ENCODE results near the gene PMFBP1. TPM values are rescaled to one million over a fixed set of nuclear protein-coding genes. Genes with fewer than 3 reads are reported as not detected.

PMFBP1 gene
- total RNA-seq, 1 donor from 2014 or later, result 1.2 TPM

DNA sequence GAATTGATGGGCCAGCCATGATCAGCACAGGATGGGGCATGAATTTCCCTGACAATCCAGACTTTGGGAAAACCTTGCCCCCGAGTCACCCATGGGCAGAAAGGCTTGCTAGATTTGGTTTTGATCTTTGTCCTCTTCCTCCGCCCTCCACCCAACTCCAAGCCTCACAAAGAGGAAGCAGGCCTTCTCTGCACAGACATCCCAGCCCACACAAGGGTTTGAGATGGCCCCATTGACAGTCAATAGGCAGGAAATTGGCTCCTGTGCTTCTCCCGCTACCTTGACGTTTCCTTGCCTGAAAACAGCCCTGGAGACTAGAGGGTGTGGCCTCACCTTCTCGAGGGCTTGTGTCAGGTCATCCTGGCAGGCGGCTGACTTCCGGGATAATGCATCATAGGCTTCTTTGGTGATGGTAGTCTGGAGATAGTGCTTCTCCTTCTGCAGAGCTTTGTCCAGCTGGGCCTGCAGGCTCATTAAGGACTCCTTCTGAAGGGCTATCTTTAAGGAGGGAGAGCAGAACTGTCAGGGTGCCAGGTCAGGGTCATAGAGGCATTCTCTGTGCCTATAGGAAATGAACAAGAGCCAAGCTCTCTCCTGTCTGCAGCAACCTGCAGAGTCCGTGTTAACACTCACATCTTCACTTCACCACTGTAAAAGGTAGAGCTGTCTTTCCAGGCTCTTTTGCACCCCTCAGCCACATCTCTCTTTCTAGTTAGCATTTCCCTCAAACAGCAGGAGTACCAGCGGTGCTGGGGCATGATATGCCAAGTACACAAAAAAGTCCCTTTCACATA lies 46.1 kb downstream of the PMFBP1 start:
- H3K4me2 ChIP-seq (ENCODE audit: low read length), result no peak overlapping the region
- no peaks in the 10 kb centered on the region for H3K4me1 ChIP-seq (ENCODE audit: insufficient read depth, low read length)
- no peaks in the 10 kb centered on the region for H3K36me3 ChIP-seq (ENCODE audit: insufficient read depth, low read length)
- no peak overlapping the region for H3K27ac ChIP-seq (ENCODE audit: low read depth, low read length)
- TF ChIP-seq, protein P1, sequence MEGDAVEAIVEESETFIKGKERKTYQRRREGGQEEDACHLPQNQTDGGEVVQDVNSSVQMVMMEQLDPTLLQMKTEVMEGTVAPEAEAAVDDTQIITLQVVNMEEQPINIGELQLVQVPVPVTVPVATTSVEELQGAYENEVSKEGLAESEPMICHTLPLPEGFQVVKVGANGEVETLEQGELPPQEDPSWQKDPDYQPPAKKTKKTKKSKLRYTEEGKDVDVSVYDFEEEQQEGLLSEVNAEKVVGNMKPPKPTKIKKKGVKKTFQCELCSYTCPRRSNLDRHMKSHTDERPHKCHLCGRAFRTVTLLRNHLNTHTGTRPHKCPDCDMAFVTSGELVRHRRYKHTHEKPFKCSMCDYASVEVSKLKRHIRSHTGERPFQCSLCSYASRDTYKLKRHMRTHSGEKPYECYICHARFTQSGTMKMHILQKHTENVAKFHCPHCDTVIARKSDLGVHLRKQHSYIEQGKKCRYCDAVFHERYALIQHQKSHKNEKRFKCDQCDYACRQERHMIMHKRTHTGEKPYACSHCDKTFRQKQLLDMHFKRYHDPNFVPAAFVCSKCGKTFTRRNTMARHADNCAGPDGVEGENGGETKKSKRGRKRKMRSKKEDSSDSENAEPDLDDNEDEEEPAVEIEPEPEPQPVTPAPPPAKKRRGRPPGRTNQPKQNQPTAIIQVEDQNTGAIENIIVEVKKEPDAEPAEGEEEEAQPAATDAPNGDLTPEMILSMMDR (IDR thresholded peaks at IDR 0.05; ENCODE audit: insufficient read depth, low read depth, low read length), result no peak
- TF ChIP-seq EZH2 (IDR thresholded peaks at IDR 0.05; ENCODE audit: insufficient read depth, low read length), result no peak
- H3K9ac ChIP-seq (ENCODE audit: low read length), result no peak overlapping the region
- no peaks in the 10 kb centered on the region for H3K27me3 ChIP-seq (ENCODE audit: insufficient read depth, low read length)
- no peak overlapping the region for H3K27ac Mint-ChIP-seq (ENCODE audit: unreplicated experiment)
- peaks cover 4% of the 10 kb centered on the region for H3K4me1 Mint-ChIP-seq (ENCODE audit: low read depth, unreplicated experiment)
- H2AFZ ChIP-seq (ENCODE audit: low read depth, low read length), result peak overlapping the region; percentile 6
- peaks cover 8% of the 10 kb centered on the region for H3K27me3 Mint-ChIP-seq (ENCODE audit: low read depth, unreplicated experiment)
- H3K36me3 Mint-ChIP-seq (ENCODE audit: low read depth, unreplicated experiment), result peaks cover 1% of the 10 kb centered on the region
- H3K9me3 ChIP-seq (ENCODE audit: insufficient read depth, low read depth, low read length), result no peaks in the 10 kb centered on the region
- FAIRE-seq (no peak), DNase-seq (ENCODE audit: low read depth) (no peak)
- no peaks in the 10 kb centered on the region for H3K79me2 ChIP-seq (ENCODE audit: insufficient read depth, low read length)
- no peaks in the 10 kb centered on the region for H4K20me1 ChIP-seq (ENCODE audit: insufficient read depth, low read length)
- H3K4me3 ChIP-seq (ENCODE audit: insufficient read depth, low read depth, low read length), result no peak overlapping the region
- no peak overlapping the region for H3K4me3 Mint-ChIP-seq (ENCODE audit: unreplicated experiment)
- no peaks in the 10 kb centered on the region for H3K9me3 Mint-ChIP-seq (ENCODE audit: unreplicated experiment)

DNA sequence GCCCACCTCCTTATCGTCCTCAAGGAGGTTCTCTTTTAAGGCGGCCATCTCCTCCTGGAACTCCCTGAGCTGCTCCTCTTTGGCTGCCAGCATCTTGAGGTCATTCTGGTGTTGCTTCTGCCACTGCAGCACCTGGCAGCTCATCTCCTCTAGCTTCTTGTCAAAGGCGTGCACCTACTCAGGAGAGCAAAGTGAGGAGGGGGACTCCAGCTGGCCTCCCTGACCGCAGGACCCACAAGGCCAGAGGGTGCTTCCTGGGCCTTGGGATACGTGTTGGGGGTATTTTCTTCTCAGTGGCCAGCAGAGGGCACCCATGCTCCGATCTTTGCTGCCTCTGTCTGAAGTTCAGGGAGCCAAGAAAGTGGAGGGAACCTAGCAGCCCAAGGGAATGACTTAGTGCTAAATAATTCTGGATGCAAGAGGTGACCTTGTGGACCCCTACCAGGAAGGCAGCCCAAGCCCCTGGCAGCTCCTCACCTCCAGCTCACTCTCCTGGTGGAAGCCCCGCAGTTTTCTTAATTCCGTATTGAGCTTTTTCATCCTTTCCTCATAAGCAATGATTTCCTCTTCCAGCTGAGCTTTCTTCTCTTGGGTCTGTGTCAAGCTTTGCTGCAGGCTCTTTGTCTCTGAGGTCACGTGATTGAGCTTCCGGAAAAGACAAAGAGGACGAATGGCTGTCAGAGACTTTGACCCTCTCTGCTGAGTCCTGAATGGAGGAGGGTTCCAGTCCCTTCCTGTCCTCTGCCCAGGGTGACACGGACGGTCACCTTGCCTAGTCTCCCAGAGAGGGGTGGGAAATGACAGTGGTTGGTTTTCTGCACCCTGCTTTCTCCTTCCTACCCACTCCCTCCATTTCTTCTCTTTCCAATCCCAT lies 47.0 kb downstream of the PMFBP1 start:
- Histone ChIP-seq H3K27me3 (ENCODE audit: insufficient read depth, low read length) (no peaks in the 10 kb centered on the region), H3K4me3 (ENCODE audit: insufficient read depth, low read depth, low read length) (no peak overlapping the region), H3K4me2 (ENCODE audit: low read length) (no peak overlapping the region), H3K9me3 (ENCODE audit: insufficient read depth, low read depth, low read length) (no peaks in the 10 kb centered on the region), H2AFZ (ENCODE audit: low read depth, low read length) (peak overlapping the region; percentile 6), H3K79me2 (ENCODE audit: insufficient read depth, low read length) (no peaks in the 10 kb centered on the region), H3K36me3 (ENCODE audit: insufficient read depth, low read length) (no peaks in the 10 kb centered on the region), H3K27ac (ENCODE audit: low read depth, low read length) (no peak overlapping the region), H4K20me1 (ENCODE audit: insufficient read depth, low read length) (no peaks in the 10 kb centered on the region), H3K4me1 (ENCODE audit: insufficient read depth, low read length) (no peaks in the 10 kb centered on the region), H3K9ac (ENCODE audit: low read length) (no peak overlapping the region)
- no peak overlapping the region for H3K4me3 Mint-ChIP-seq (ENCODE audit: unreplicated experiment)
- DNase-seq (ENCODE audit: low read depth), result peak; percentile 45
- H3K27ac Mint-ChIP-seq (ENCODE audit: unreplicated experiment), result peak overlapping the region; percentile 7
- no peak for TF ChIP-seq EZH2 (IDR thresholded peaks at IDR 0.05; ENCODE audit: insufficient read depth, low read length)
- TF ChIP-seq, protein P1 (IDR thresholded peaks at IDR 0.05; ENCODE audit: insufficient read depth, low read depth, low read length), result peak; percentile 80
- H3K27me3 Mint-ChIP-seq (ENCODE audit: low read depth, unreplicated experiment), result peaks cover 4% of the 10 kb centered on the region
- H3K9me3 Mint-ChIP-seq (ENCODE audit: unreplicated experiment), result no peaks in the 10 kb centered on the region
- no peaks in the 10 kb centered on the region for H3K4me1 Mint-ChIP-seq (ENCODE audit: low read depth, unreplicated experiment)
- FAIRE-seq, result no peak
- H3K36me3 Mint-ChIP-seq (ENCODE audit: low read depth, unreplicated experiment), result no peaks in the 10 kb centered on the region
